GM12874 (cell line): ENCODE results near the gene SPTB.

Experiments used
- CTCF ChIP-seq: IDR thresholded peaks from 2 replicates; pipeline ENCODE4 v1.5.1; 2011; ENCODE audit warnings: low read depth, mild to moderate bottlenecking, control low read depth, low read length, moderate library complexity; ENCODE audit not compliant: insufficient read depth

The SPTB gene

GRCh38 chr14:64768401-64769095, 111.2 kb downstream of the SPTB start:
- TF ChIP-seq CTCF: no peak

- no peak for TF ChIP-seq CTCF
Observed at GRCh38 chr14:64767215-64767964, 112.3 kb downstream of the SPTB start.

GRCh38 chr14:64766430-64767151, 113.1 kb downstream of the SPTB start:
- TF ChIP-seq CTCF: no peak

GRCh38 chr14:64765740-64766302, 113.9 kb downstream of the SPTB start:
- TF ChIP-seq CTCF: no peak

GRCh38 chr14:64764641-64765520, 114.8 kb downstream of the SPTB start:
- TF ChIP-seq CTCF: peak; percentile 98

- TF ChIP-seq CTCF: 0 out of 2 replicates have a peak, but pooled peaks have one; percentile 7
Observed at GRCh38 chr14:64763801-64764621, 115.7 kb downstream of the SPTB start.
